Suppressor macrophage treated with lipopolysaccharide for 1 hour (primary cell): ENCODE measurements around the gene SNN.

ENCODE experiments used
- DNase-seq, 3 donors: peaks; one replicate each; pipeline ENCODE4 v3.0.0-alpha.2; 2020 to 2022

Gene SNN

DNA sequence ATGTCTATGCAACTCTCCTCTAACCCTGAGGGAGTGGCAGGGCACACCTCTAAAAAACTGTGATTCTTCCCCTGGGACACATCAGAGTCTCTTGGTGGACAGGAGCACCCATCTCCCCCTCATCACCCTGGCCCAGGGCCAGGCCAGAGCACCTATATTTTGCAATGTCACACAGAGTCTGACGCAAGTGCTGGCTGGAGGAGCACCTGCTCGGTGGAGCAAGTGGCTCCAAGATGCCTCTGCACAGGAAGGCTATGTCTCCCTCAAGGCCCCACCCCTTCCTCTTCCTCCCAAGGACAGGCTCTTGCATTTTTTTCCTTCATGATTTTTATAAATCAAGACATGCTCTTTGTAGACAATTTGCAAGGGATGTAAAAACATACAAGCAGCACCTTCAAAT is 13.3 kb downstream of the SNN start:
- DNase-seq, result no peak

GRCh38 chr16:11681976-11682654 is 13.9 kb downstream of the SNN start:
- no peak for DNase-seq

DNA sequence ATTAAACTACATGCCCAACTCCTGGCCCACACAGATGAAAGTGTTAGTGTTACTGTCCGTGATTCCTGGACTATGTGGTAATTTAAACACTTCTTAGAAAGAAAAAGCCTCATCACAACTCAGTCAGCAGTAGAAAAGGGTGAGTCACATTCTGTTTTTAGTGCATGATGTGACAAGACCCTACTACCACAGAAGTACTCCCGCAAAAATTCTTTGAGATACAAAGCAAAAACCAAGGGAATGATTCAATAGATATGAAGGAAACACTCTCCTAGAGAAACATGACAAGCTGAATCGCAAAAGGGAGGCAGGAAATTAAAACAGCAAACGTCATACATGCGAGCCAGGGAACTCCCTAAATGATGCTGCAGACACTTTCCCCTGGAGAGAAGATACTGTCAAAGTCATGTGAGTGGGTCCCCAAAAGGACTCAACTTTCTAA is 14.4 kb downstream of the SNN start:
- DNase-seq, result peak; percentile 76 to 97 (median 91)

DNA sequence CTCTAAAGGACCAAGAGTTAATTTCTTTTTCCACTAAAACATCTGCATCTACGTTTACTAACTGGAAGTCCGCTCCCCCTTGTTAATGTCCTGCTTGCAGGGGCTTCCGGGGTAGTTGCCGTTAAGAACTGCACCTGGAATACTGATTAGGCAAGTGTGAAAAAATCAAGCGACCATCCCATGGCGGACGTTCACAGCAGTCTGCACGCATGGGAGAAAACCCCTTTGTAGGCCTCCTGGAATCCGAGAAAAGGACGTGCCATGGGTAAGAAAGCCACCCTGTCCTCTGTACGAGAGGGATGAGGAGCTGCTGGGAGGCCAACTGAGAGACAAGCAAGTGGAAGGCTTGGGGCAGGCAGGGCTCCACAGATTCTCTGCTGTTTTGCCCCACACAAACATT is 14.9 kb downstream of the SNN start:
- no peak for DNase-seq

GRCh38 chr16:11684231-11685025 is 16.2 kb downstream of the SNN start:
- DNase-seq, result no peak

DNA sequence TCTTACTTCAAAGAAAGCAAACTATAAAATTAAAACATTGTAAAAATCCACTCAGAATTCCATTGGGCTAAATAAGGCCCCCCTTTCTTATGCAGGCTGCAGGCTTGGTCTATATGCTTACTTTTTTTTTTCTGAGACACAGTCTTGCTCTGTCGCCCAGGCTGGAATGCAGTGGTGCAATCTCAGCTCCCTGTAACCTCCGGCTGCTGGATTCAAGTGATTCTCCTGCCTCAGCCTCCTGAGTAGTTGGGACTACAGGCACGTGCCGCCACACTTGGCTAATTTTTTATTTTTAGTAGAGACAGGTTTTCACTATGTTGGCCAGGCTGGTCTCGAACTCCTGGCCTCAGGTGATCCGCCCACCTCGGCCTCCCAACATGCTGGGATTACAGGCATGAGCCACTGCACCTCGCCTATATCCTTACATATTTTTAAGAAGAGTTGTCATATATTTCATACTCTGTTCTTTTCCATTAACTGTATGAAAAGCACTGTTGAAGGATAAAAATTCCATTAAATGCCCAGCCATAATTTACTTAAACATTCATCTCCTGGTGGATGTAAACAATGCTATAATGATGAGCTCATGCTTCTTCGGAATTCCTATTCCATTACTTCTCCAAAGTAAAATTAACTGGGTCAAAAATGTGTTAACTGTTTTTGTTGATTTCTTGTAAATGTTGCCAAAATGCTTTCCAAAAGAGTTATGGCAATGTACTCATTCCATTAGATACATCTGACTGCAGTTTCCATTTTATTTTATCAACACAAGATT is 17.8 kb downstream of the SNN start:
- DNase-seq, result no peak

DNA sequence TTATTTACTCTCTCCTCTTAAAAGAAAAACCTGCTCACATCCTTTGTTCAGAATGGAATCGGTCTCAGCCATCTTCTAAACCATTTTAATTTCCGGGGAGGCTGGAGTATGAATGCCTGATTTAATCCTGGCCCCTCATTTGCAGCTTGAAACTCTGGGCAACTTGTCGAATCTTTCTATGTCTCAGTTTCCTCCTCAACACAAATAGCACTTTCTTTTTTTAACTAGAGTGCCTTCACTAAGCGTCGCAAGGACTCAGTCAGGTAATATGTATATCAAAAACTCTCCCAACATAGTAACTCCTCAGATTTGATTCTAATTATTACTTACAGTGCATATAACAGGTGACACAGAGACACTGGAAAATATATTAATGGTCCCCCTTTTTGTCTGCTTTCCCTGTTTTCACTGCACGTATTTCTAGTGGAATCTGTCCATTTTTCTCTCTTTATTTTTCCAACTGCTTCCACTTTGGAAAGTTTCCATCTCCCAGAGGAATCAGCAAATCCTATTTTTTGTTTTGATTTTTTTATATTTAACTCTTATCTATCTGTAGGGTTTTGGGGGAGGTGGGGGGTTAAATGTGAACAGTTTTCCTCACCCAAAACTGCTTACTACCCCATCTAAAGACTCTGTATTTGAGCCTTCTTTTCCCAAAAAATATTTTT is 18.6 kb downstream of the SNN start:
- no peak for DNase-seq

- DNase-seq, result no peak
These were observed 19.6 kb downstream of the SNN start for GRCh38 chr16:11687601-11688519.

- no peak for DNase-seq
These were observed 20.2 kb downstream of the SNN start for GRCh38 chr16:11688520-11688886.

- peak; percentile 59 to 84 (median 82) for DNase-seq
These were observed 21.0 kb downstream of the SNN start for GRCh38 chr16:11689031-11689840.

GRCh38 chr16:11691235-11691634 is 23.0 kb downstream of the SNN start:
- DNase-seq, result no peak

- no peak for DNase-seq
These were observed 23.5 kb downstream of the SNN start for GRCh38 chr16:11691771-11692170.

- DNase-seq, result no peak
These were observed 23.9 kb downstream of the SNN start for GRCh38 chr16:11692171-11692570.

DNA sequence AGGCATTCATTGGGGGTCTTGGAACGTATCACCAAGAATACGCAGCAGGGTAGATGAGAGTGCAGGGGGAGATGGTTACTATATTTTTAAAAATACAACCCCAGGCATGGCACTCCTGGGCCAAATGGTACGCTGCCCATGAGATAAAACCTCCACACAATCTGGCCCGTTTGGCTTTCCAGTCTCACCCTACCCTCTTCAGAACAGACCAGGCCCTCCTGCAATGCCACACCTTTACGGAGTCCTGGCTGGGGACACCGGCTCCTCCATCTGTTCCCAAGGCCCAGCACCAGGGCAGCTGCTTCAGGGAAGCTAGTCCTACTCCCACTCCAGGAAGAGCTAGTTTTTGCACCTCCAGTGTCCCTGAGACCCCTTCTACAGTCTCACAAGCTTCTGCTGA is 24.4 kb downstream of the SNN start:
- no peak for DNase-seq

DNA sequence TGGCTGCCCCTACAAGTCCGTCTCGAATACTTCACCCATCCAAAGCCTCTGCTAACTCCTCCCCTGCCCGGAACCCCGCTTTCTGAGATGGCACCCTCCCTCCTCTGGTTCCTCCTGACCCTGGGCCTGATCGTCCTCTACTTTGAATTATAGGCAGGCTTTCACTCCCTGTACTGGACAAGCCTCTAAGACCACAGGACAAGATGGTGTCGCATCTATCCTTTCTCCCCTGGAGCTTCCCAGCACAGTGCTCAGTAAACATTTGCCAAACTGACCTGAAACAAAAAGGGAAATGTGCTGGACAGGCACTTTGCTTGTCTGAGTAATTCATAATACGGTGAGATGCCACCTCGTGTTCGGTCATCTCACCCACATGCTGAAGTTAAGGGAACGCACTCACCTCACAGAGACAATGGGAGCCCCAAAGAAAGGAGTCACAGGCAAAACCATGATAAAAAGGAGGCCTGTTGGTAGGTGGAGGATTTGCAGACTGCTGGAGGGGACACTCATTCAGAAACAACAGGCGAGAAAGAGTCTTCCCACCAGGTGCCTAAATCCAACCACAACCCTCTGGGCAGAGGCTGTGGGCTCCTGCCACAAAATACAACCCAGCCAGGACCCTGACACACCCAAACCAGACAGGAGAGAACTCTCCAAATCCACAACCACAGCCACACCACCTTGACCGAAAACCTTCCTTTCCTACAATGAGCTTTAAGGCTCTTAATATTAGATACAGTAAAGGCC is 28.2 kb downstream of the SNN start:
- DNase-seq, result no peak

GRCh38 chr16:11697319-11697718 is 29.1 kb downstream of the SNN start:
- no peak for DNase-seq

- no peak for DNase-seq
These were observed 30.0 kb downstream of the SNN start for GRCh38 chr16:11698271-11698689.

DNA sequence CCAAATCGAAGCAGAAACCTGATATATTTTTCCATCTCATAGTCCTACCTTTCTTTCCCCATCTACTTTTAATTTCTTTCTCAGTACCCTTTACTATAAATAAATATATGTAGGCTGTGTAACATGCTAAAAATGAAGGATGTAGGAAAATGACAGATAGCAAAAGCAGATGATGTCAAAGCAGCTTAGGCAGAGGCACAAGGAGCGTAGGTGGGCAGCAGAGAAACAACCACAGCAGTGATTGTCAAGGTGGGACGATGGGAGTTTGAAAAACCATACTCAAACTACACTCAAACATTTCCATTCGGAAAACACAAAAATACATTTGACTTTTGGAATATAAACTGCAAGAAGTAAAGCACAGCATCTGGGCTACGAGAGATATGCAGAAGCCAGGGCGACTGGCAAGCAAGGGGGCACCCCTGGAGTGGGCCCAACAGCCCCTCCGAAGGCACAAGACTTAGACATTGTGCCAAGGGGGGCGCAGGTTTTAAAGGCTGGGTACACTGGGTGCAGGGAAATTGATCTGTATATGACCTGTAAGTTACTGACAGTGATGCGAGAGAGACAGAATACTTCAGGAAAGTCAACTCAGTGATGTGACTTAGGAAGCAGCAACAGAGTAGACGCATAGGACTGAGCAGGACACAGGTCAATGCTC is 31.1 kb downstream of the SNN start:
- no peak for DNase-seq

DNA sequence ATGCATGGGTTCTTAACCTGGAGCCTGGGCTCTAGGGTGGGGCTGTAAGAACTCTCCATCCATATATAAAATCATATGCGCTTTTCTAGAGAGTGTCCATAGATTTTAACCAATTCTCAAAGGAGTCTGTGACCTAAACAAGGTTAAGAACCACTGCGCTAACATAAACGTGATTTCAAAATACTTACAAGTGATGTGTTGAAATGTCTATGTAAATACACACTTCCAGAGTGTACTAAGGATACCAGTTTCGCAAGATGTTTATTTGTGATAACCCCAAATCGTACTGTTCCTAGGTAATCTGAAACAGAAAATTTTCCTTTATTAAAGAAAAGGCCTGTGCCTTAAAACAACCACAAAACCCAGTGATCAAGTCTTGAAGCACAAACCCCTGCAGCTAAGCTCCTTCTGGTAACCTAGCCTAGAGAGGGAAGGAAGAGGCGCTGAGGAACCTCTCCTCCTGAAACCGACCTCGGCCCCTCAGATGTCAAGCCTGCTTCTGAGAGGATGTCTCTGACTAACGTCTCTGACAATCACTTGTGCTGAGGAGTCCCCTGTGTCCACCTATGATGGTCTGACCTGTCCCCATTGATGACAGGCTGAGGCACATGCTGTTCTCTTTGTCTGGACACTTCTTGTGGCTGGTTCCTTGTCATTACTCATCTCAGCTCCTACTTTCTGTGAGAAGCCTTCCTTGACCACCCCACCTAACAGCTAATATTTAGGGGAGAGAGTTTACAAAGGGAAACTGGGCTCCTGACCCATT is 32.2 kb downstream of the SNN start:
- peak in 2 of 3 donors; percentile 19 to 26 for DNase-seq
